Measurements from ENCODE around the gene ARHGAP26.

Gene ARHGAP26

GRCh38 chr5:143120460-143121134 lies 350.4 kb downstream of the ARHGAP26 start:
- peak; percentile 36 for DNase-seq (ENCODE audit: low spot score)

GRCh38 chr5:143121135-143121475 lies 350.9 kb downstream of the ARHGAP26 start:
- no peak for DNase-seq (ENCODE audit: low spot score)

- no peak for DNase-seq (ENCODE audit: low spot score)
Observed at GRCh38 chr5:143124593-143124992, 354.4 kb downstream of the ARHGAP26 start.

GRCh38 chr5:143126174-143127019 lies 356.2 kb downstream of the ARHGAP26 start:
- DNase-seq (ENCODE audit: low spot score) = no peak

- DNase-seq (ENCODE audit: low spot score) = peak; percentile 50
Observed at GRCh38 chr5:143128412-143129071, 358.4 kb downstream of the ARHGAP26 start.

- no peak for DNase-seq (ENCODE audit: low spot score)
Observed at GRCh38 chr5:143129203-143129602, 359.0 kb downstream of the ARHGAP26 start.

GRCh38 chr5:143129910-143130612 lies 359.9 kb downstream of the ARHGAP26 start:
- DNase-seq (ENCODE audit: low spot score) = no peak

- DNase-seq (ENCODE audit: low spot score) = no peak
Observed at GRCh38 chr5:143130613-143131305, 360.6 kb downstream of the ARHGAP26 start.

- DNase-seq (ENCODE audit: low spot score) = no peak
Observed at GRCh38 chr5:143131972-143132371, 361.8 kb downstream of the ARHGAP26 start.

GRCh38 chr5:143132739-143133138 lies 362.6 kb downstream of the ARHGAP26 start:
- no peak for DNase-seq (ENCODE audit: low spot score)

GRCh38 chr5:143133721-143134120 lies 363.5 kb downstream of the ARHGAP26 start:
- DNase-seq (ENCODE audit: low spot score) = no peak

GRCh38 chr5:143134269-143134668 lies 364.1 kb downstream of the ARHGAP26 start:
- no peak for DNase-seq (ENCODE audit: low spot score)

- DNase-seq (ENCODE audit: low spot score) = no peak
Observed at GRCh38 chr5:143134900-143135299, 364.7 kb downstream of the ARHGAP26 start.

- DNase-seq (ENCODE audit: low spot score) = no peak
Observed at GRCh38 chr5:143135832-143136551, 365.8 kb downstream of the ARHGAP26 start.

- no peak for DNase-seq (ENCODE audit: low spot score)
Observed at GRCh38 chr5:143138839-143139238, 368.7 kb downstream of the ARHGAP26 start.

GRCh38 chr5:143139585-143139984 lies 369.4 kb downstream of the ARHGAP26 start:
- peak; percentile 34 for DNase-seq (ENCODE audit: low spot score)

GRCh38 chr5:143140492-143141203 lies 370.5 kb downstream of the ARHGAP26 start:
- DNase-seq (ENCODE audit: low spot score) = no peak

- no peak for DNase-seq (ENCODE audit: low spot score)
Observed at GRCh38 chr5:143141652-143142051, 371.5 kb downstream of the ARHGAP26 start.

- peak; percentile 73 for DNase-seq (ENCODE audit: low spot score)
Observed at GRCh38 chr5:143142596-143143435, 372.6 kb downstream of the ARHGAP26 start.
